ENCODE data around the gene RHOV. TPM values are rescaled to one million over a fixed set of nuclear protein-coding genes. Genes with fewer than 3 reads are reported as not detected.

Gene RHOV
- total RNA-seq, 1 donor from 2014 or later: 1.8 TPM

DNA sequence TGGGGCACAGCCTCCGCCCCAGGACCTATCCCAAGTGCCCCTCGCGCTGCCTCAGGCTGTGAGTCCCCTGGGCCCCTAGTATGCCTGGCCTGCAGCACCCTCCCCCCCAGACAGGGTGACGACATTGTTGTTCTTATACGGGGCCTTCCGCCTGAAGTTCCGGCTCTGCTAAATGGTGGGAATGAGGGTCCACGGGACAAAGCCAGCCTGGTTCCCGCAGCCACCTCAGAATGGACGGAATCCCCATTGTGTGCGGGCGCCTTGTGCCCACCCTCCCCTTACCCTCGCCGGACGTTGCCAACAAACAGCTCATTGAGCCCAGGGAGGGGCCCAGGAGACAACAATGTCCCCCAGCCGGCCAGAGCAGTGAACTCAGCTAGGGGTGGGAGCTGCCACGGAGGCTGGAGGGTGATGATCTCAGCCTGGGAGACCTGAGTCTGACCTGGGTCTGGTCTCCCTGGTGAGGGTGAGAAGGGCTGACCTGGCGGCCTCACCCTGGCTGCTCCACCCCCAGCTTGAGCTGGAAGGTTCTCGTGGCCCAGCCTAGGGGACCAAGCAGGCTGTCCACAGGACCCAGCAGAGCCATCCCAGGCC, 44.9 kb upstream of the RHOV start:
- TF ChIP-seq, protein P1, sequence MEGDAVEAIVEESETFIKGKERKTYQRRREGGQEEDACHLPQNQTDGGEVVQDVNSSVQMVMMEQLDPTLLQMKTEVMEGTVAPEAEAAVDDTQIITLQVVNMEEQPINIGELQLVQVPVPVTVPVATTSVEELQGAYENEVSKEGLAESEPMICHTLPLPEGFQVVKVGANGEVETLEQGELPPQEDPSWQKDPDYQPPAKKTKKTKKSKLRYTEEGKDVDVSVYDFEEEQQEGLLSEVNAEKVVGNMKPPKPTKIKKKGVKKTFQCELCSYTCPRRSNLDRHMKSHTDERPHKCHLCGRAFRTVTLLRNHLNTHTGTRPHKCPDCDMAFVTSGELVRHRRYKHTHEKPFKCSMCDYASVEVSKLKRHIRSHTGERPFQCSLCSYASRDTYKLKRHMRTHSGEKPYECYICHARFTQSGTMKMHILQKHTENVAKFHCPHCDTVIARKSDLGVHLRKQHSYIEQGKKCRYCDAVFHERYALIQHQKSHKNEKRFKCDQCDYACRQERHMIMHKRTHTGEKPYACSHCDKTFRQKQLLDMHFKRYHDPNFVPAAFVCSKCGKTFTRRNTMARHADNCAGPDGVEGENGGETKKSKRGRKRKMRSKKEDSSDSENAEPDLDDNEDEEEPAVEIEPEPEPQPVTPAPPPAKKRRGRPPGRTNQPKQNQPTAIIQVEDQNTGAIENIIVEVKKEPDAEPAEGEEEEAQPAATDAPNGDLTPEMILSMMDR (IDR thresholded peaks at IDR 0.05; ENCODE audit: partially characterized antibody, unreplicated experiment): no peak
- Mint-ChIP-seq H3K27me3 (ENCODE audit: unreplicated experiment) (peaks cover 14% of the 10 kb centered on the region), H3K4me3 (ENCODE audit: unreplicated experiment) (no peak overlapping the region), H3K4me1 (ENCODE audit: low read depth, unreplicated experiment) (peaks cover 25% of the 10 kb centered on the region), H3K36me3 (ENCODE audit: unreplicated experiment) (no peaks in the 10 kb centered on the region), H3K27ac (ENCODE audit: unreplicated experiment) (no peak overlapping the region), H3K9me3 (ENCODE audit: unreplicated experiment) (peaks cover 5% of the 10 kb centered on the region)
- no peak for DNase-seq

DNA sequence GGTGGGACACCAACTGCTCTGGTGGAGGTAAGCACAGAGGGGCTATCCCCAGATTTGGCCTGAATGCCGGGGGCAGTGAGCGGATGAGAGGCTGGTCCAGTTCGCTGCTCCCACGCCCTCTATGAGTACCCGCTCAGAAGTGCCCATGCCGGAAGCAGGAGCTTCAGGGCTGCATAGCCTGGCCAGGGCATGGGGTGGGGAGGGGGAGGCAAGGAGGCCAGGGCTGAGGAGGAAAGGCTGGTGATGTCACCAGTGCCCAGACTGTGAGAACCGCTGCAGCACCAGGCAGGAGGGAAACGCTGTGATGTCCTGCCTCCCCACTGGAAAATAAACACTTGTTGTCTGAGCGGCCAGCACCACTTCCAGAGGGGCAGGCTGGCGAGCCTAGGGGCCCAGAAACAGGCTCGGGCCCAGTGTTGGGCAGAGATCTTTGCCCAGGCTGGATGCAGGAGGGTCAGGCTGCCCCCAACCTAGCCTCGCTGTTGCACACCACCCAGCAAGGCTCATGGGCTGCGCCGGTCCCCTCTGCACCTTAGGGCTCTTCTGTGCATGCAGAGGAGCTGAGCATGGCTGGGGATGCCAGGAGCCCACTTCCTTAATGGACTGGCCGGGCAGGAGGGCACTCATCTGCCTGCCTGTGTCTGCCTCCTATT, 44.2 kb upstream of the RHOV start:
- no peak for DNase-seq
- Mint-ChIP-seq H3K27me3 (ENCODE audit: unreplicated experiment) (peaks cover 11% of the 10 kb centered on the region), H3K36me3 (ENCODE audit: unreplicated experiment) (no peaks in the 10 kb centered on the region), H3K4me3 (ENCODE audit: unreplicated experiment) (no peak overlapping the region), H3K4me1 (ENCODE audit: low read depth, unreplicated experiment) (peaks cover 24% of the 10 kb centered on the region), H3K27ac (ENCODE audit: unreplicated experiment) (no peak overlapping the region), H3K9me3 (ENCODE audit: unreplicated experiment) (peaks cover 5% of the 10 kb centered on the region)
- TF ChIP-seq, protein P1 (IDR thresholded peaks at IDR 0.05; ENCODE audit: partially characterized antibody, unreplicated experiment): no peak

DNA sequence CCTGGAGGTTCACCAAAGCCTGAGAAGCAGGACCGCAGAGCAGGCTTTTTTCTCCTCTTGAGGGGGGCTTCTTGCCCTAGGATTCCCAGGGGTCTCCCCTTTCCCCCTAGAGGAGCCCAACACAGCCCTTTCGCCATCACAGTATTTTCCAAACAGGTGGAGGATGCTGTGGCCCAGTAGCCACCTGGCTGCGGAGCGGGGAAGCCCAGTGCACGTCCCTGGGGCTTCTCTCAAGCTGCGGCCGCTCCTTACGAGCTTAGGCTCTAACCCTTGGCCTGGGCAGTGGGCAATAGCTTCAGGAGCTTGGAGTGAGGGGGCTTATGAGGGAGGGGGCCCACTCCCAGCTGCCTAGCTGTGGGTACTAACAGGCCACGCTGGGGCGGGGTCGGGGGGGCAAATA, 43.6 kb upstream of the RHOV start:
- DNase-seq: no peak
- no peak overlapping the region for H3K27ac Mint-ChIP-seq (ENCODE audit: unreplicated experiment)
- H3K4me1 Mint-ChIP-seq (ENCODE audit: low read depth, unreplicated experiment): peaks cover 22% of the 10 kb centered on the region
- H3K27me3 Mint-ChIP-seq (ENCODE audit: unreplicated experiment): peaks cover 8% of the 10 kb centered on the region
- no peaks in the 10 kb centered on the region for H3K36me3 Mint-ChIP-seq (ENCODE audit: unreplicated experiment)
- H3K9me3 Mint-ChIP-seq (ENCODE audit: unreplicated experiment): peaks cover 5% of the 10 kb centered on the region
- no peak overlapping the region for H3K4me3 Mint-ChIP-seq (ENCODE audit: unreplicated experiment)
- TF ChIP-seq, protein P1 (IDR thresholded peaks at IDR 0.05; ENCODE audit: partially characterized antibody, unreplicated experiment): no peak

DNA sequence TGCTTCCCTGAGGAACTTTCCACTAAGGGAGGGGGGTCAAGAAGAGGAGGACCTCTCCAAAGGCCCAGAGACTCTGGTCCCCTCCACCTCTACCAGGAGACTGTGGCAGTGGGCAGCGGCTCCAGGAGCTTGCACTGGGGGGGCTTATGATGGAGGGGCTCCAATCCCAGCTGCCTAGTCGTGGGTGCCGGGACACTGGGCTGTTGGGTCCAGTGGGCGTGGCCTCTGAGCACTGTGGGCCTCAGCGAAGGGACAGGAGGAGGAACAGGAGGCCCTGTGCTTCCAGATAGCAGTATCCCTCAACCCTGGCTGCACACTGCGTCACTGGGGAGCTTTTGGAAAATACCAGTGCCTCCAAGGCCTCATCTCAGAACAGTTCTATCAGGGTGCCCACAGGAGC, 41.6 kb upstream of the RHOV start:
- Mint-ChIP-seq H3K36me3 (ENCODE audit: unreplicated experiment) (no peaks in the 10 kb centered on the region), H3K4me3 (ENCODE audit: unreplicated experiment) (no peak overlapping the region), H3K27ac (ENCODE audit: unreplicated experiment) (no peak overlapping the region), H3K4me1 (ENCODE audit: low read depth, unreplicated experiment) (peaks cover 29% of the 10 kb centered on the region), H3K9me3 (ENCODE audit: unreplicated experiment) (peaks cover 5% of the 10 kb centered on the region), H3K27me3 (ENCODE audit: unreplicated experiment) (peaks cover 9% of the 10 kb centered on the region)
- TF ChIP-seq, protein P1 (IDR thresholded peaks at IDR 0.05; ENCODE audit: partially characterized antibody, unreplicated experiment): no peak
- DNase-seq: no peak

DNA sequence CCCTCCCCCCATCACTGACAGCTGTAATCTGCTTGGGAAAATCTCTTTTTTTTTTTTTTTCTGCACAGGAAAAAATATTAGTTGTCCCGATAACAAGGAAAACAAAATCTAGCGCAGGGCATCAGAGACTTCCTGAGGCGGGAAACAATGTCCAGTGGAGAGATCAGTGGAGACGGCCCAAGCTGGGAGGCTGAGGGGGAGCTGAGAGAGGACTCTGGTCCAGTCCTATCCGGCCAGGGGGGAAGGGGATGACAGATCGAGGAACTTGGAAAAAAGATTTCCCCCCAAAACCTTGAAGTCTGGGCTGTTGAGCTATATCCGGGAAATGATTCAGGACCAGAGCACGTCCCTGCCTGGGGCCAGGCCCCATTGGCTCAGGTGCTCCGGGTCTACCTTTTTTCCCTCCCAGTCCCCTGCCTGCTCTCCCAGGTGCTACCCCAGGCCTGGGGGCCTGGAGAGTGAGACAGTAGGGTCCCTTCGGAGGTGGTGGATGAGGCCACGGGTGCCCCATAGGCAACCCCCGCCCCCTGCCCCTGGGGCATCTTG, 41.2 kb upstream of the RHOV start:
- DNase-seq: no peak
- TF ChIP-seq, protein P1 (IDR thresholded peaks at IDR 0.05; ENCODE audit: partially characterized antibody, unreplicated experiment): no peak
- Mint-ChIP-seq H3K4me1 (ENCODE audit: low read depth, unreplicated experiment) (peaks cover 34% of the 10 kb centered on the region), H3K27me3 (ENCODE audit: unreplicated experiment) (peaks cover 9% of the 10 kb centered on the region), H3K4me3 (ENCODE audit: unreplicated experiment) (no peak overlapping the region), H3K27ac (ENCODE audit: unreplicated experiment) (no peak overlapping the region), H3K36me3 (ENCODE audit: unreplicated experiment) (no peaks in the 10 kb centered on the region), H3K9me3 (ENCODE audit: unreplicated experiment) (peaks cover 5% of the 10 kb centered on the region)
